PC-9 (cell line): ENCODE measurements around the gene SYT4.

Source experiments
- CTCF ChIP-seq: fragments of 200-600 bp; sonication (generic); conservative IDR thresholded peaks from 2 replicates; pipeline ENCODE4 v1.6.1; 2017; ENCODE audit warnings: mixed run types, antibody characterized with exemption, mild to moderate bottlenecking, moderate library complexity
- EZH2 ChIP-seq: fragments of 200-600 bp; sonication (generic); IDR thresholded peaks from 2 replicates; pipeline ENCODE4 v1.8.0; 2017; ENCODE audit warnings: antibody characterized with exemption, low read depth

GRCh38 chr18:43248610-43249249, 28.6 kb downstream of the SYT4 start:
- TF ChIP-seq CTCF (no peak), EZH2 (no peak)
